Mesenchymal stem cell (in vitro differentiated cells and primary cell): ENCODE results near the gene ADGRV1.
A peak's percentile ranks its signal among the peaks of the same experiment; 100 is the strongest.

ENCODE experiments used
- DNase-seq: peaks from one replicate; pipeline ENCODE4 v3.0.0-alpha.2; 2013
- H2AFZ ChIP-seq: one replicate; pipeline ENCODE4 v1.6.1; 2013; ENCODE audit warnings: low read depth, mild to moderate bottlenecking, control low read depth, inconsistent platforms, low read length, moderate library complexity
- H2AK5ac ChIP-seq: 2 replicates; pipeline ENCODE4 v1.6.1; 2013; ENCODE audit warnings: low read length, moderate library complexity, mild to moderate bottlenecking, inconsistent platforms; ENCODE audit not compliant: severe bottlenecking
- H2BK120ac ChIP-seq: one replicate; pipeline ENCODE4 v1.6.1; 2013; ENCODE audit warnings: low read depth, mild to moderate bottlenecking, inconsistent platforms, low read length, moderate library complexity
- H2BK12ac ChIP-seq, 2 experiments: one replicate each; pipeline ENCODE4 v1.6.1; 2013; ENCODE audit warnings: inconsistent platforms in 2 of 2, low read length in 2 of 2, mild to moderate bottlenecking in 2 of 2, moderate library complexity in 2 of 2, control low read depth in 1 of 2
- H2BK15ac ChIP-seq: one replicate; pipeline ENCODE4 v1.6.1; 2013; ENCODE audit warnings: mild to moderate bottlenecking, low read depth, inconsistent platforms; ENCODE audit not compliant: poor library complexity, severe bottlenecking
- H2BK5ac ChIP-seq: 2 replicates; pipeline ENCODE4 v1.6.1; 2013; ENCODE audit warnings: low read depth, mild to moderate bottlenecking, low read length, control low read depth, inconsistent platforms; ENCODE audit not compliant: poor library complexity, severe bottlenecking
- H3K14ac ChIP-seq, 2 experiments: one replicate each; pipeline ENCODE4 v1.6.1; 2013; ENCODE audit warnings: inconsistent platforms in 2 of 2, low read length in 2 of 2, control low read depth in 1 of 2, mild to moderate bottlenecking in 1 of 2, moderate library complexity in 1 of 2
- H3K18ac ChIP-seq, 2 experiments: one replicate each; pipeline ENCODE4 v1.6.1; 2013; ENCODE audit warnings: inconsistent platforms in 2 of 2, low read length in 2 of 2, control low read depth in 1 of 2, low read depth in 1 of 2, mild to moderate bottlenecking in 1 of 2
- H3K23ac ChIP-seq, 2 experiments: one replicate each; pipeline ENCODE4 v1.6.1; 2013; ENCODE audit warnings: inconsistent platforms in 2 of 2, low read length in 2 of 2, mild to moderate bottlenecking in 2 of 2, moderate library complexity in 2 of 2, control low read depth in 1 of 2
- H3K27ac ChIP-seq: 2 replicates; pipeline ENCODE4 v1.5.1; 2013; ENCODE audit warnings: mild to moderate bottlenecking, moderate library complexity, low read length, control low read depth, inconsistent platforms; ENCODE audit not compliant: poor library complexity, severe bottlenecking
- H3K27me3 ChIP-seq, 2 experiments: 2 replicates each; pipeline versions ENCODE4 v1.6.1 to v1.7.0; 2013; ENCODE audit warnings: low read length in 2 of 2, mild to moderate bottlenecking in 2 of 2, moderate library complexity in 2 of 2, control low read depth in 1 of 2, inconsistent platforms in 1 of 2; ENCODE audit not compliant: control insufficient read depth in 1 of 2, insufficient read depth in 1 of 2
- H3K36me3 ChIP-seq, 2 experiments: 2 replicates each; pipeline versions ENCODE4 v1.6.1 to v1.7.0; 2013; ENCODE audit warnings: low read length in 2 of 2, control low read depth in 1 of 2, inconsistent platforms in 1 of 2, low read depth in 1 of 2, mild to moderate bottlenecking in 1 of 2; ENCODE audit not compliant: insufficient read depth in 2 of 2, control insufficient read depth in 1 of 2
- H3K4ac ChIP-seq, 2 experiments: one replicate each; pipeline ENCODE4 v1.6.1; 2013; ENCODE audit warnings: inconsistent platforms in 2 of 2, low read length in 2 of 2, mild to moderate bottlenecking in 2 of 2, moderate library complexity in 2 of 2, control low read depth in 1 of 2, low read depth in 1 of 2
- H3K4me1 ChIP-seq: 2 replicates; pipeline ENCODE4 v1.6.1; 2013; ENCODE audit warnings: low read depth, low read length, control low read depth; ENCODE audit not compliant: control insufficient read depth, insufficient read depth
- H3K4me2 ChIP-seq: 2 replicates; pipeline ENCODE4 v1.6.1; 2013; ENCODE audit warnings: low read length, mild to moderate bottlenecking, inconsistent platforms; ENCODE audit not compliant: poor library complexity, severe bottlenecking
- H3K4me3 ChIP-seq, 2 experiments: 2 replicates each; pipeline versions ENCODE4 v1.5.1 to v1.7.0; 2013; ENCODE audit warnings: low read length in 2 of 2, mild to moderate bottlenecking in 2 of 2, control low read depth in 1 of 2, low read depth in 1 of 2; ENCODE audit not compliant: insufficient read depth in 1 of 2
- H3K79me1 ChIP-seq: replicated peaks from 2 replicates; pipeline ENCODE4 v1.6.1; 2013; ENCODE audit warnings: mild to moderate bottlenecking, control low read depth, low read length, inconsistent platforms; ENCODE audit not compliant: poor library complexity, severe bottlenecking
- H3K9ac ChIP-seq: 2 replicates; pipeline ENCODE4 v1.7.0; 2013; ENCODE audit warnings: mild to moderate bottlenecking, low read length, moderate library complexity
- H3K9me3 ChIP-seq: 2 replicates; pipeline ENCODE4 v1.7.0; 2013; ENCODE audit warnings: mild to moderate bottlenecking, low read length; ENCODE audit not compliant: control insufficient read depth
- H4K8ac ChIP-seq: one replicate; pipeline ENCODE4 v1.6.1; 2013; ENCODE audit warnings: inconsistent platforms, mild to moderate bottlenecking, low read length, moderate library complexity
- H4K91ac ChIP-seq: one replicate; pipeline ENCODE4 v1.6.1; 2013; ENCODE audit warnings: mild to moderate bottlenecking, low read length, inconsistent platforms
- WGBS: methylation state at CpG from one replicate; pipeline ENCODE4 v1.1.7; 2013; ENCODE audit warnings: mixed read lengths; 5-methylcytosine and 5-hydroxymethylcytosine counted together

ADGRV1 gene

GRCh38 chr5:91016322-91016721 is 457.7 kb downstream of the ADGRV1 start:
- no peaks in the 10 kb centered on the region for H3K36me3 ChIP-seq
- H3K79me1 ChIP-seq = no peaks in the 10 kb centered on the region
- peaks cover 20% of the 10 kb centered on the region for H3K9me3 ChIP-seq
- H2AK5ac ChIP-seq = no peak overlapping the region
- H3K9ac ChIP-seq = no peak overlapping the region
- no peak overlapping the region for H3K4ac ChIP-seq
- no peaks in the 10 kb centered on the region for H3K27me3 ChIP-seq
- H4K8ac ChIP-seq = no peak overlapping the region
- no peak overlapping the region for H2BK5ac ChIP-seq
- no peak overlapping the region for H3K27ac ChIP-seq
- H2AFZ ChIP-seq = no peak overlapping the region
- no peak overlapping the region for H4K91ac ChIP-seq
- WGBS = 100% methylated on average over 1 of the region's 1 CpG
- no peak for DNase-seq
- H3K4me2 ChIP-seq = no peak overlapping the region
- no peak overlapping the region for H2BK12ac ChIP-seq
- H3K4me3 ChIP-seq = no peak overlapping the region
- no peak overlapping the region for H3K18ac ChIP-seq
- no peak overlapping the region for H2BK120ac ChIP-seq
- no peak overlapping the region for H3K14ac ChIP-seq
- H3K23ac ChIP-seq = no peak overlapping the region
- H2BK15ac ChIP-seq = no peak overlapping the region
- no peaks in the 10 kb centered on the region for H3K4me1 ChIP-seq

- Histone ChIP-seq H2AK5ac (no peak overlapping the region), H2AFZ (no peak overlapping the region), H3K4me1 (no peaks in the 10 kb centered on the region), H2BK15ac (no peak overlapping the region), H4K91ac (no peak overlapping the region), H3K9ac (no peak overlapping the region), H3K27me3 (no peaks in the 10 kb centered on the region), H3K23ac (no peak overlapping the region), H2BK5ac (no peak overlapping the region), H3K79me1 (no peaks in the 10 kb centered on the region), H2BK12ac (no peak overlapping the region), H3K4me2 (no peak overlapping the region), H3K4me3 (peak overlapping the region in 1 of 2 experiments; percentile 32), H3K4ac (no peak overlapping the region), H4K8ac (no peak overlapping the region), H2BK120ac (no peak overlapping the region), H3K14ac (no peak overlapping the region), H3K36me3 (no peaks in the 10 kb centered on the region), H3K18ac (no peak overlapping the region), H3K9me3 (peaks cover 20% of the 10 kb centered on the region), H3K27ac (no peak overlapping the region)
- peak; percentile 87 for DNase-seq
- WGBS = 56% methylated on average over 3 of the region's 4 CpGs
Measured at GRCh38 chr5:91016954-91017700, 458.5 kb downstream of the ADGRV1 start.

GRCh38 chr5:91018200-91018599 is 459.6 kb downstream of the ADGRV1 start:
- H3K18ac ChIP-seq = no peak overlapping the region
- no peak overlapping the region for H2BK120ac ChIP-seq
- no peak overlapping the region for H3K27ac ChIP-seq
- no peak overlapping the region for H3K4ac ChIP-seq
- no peak overlapping the region for H4K91ac ChIP-seq
- H2BK15ac ChIP-seq = no peak overlapping the region
- no peak overlapping the region for H3K4me3 ChIP-seq
- no peak overlapping the region for H3K23ac ChIP-seq
- H2AK5ac ChIP-seq = no peak overlapping the region
- H3K9ac ChIP-seq = no peak overlapping the region
- 10% methylated on average over 1 of the region's 1 CpG for WGBS
- no peaks in the 10 kb centered on the region for H3K4me1 ChIP-seq
- no peaks in the 10 kb centered on the region for H3K27me3 ChIP-seq
- H3K14ac ChIP-seq = no peak overlapping the region
- no peak overlapping the region for H2AFZ ChIP-seq
- H3K4me2 ChIP-seq = no peak overlapping the region
- peaks cover 16% of the 10 kb centered on the region for H3K9me3 ChIP-seq
- DNase-seq = peak; percentile 55
- no peaks in the 10 kb centered on the region for H3K36me3 ChIP-seq
- H2BK12ac ChIP-seq = peak overlapping the region in 1 of 2 experiments; percentile 37
- H2BK5ac ChIP-seq = no peak overlapping the region
- H4K8ac ChIP-seq = no peak overlapping the region
- no peaks in the 10 kb centered on the region for H3K79me1 ChIP-seq

GRCh38 chr5:91018712-91019371 is 460.2 kb downstream of the ADGRV1 start:
- Histone ChIP-seq H3K9ac (no peak overlapping the region), H2AK5ac (no peak overlapping the region), H3K9me3 (peaks cover 13% of the 10 kb centered on the region), H3K27ac (no peak overlapping the region), H4K8ac (no peak overlapping the region), H3K4ac (no peak overlapping the region), H4K91ac (no peak overlapping the region), H3K23ac (no peak overlapping the region), H3K18ac (peak overlapping the region in 1 of 2 experiments; percentile 49), H3K4me3 (no peak overlapping the region), H2BK5ac (no peak overlapping the region), H3K4me2 (no peak overlapping the region), H3K36me3 (no peaks in the 10 kb centered on the region), H3K14ac (no peak overlapping the region), H2BK15ac (no peak overlapping the region), H2AFZ (no peak overlapping the region), H3K79me1 (no peaks in the 10 kb centered on the region), H3K4me1 (no peaks in the 10 kb centered on the region), H2BK12ac (peak overlapping the region in 1 of 2 experiments; percentile 42), H3K27me3 (no peaks in the 10 kb centered on the region), H2BK120ac (no peak overlapping the region)
- peak; percentile 20 for DNase-seq
- WGBS = 84% methylated on average over 4 of the region's 4 CpGs
